HepG2 (cell line): Measurements from ENCODE around the gene STAT5A. TPM values are rescaled to one million over a fixed set of nuclear protein-coding genes. Genes with fewer than 3 reads are reported as not detected.

Experiments
- ATRX ChIP-seq: sonication (generic); formaldehyde crosslinking; IDR thresholded peaks from 2 replicates; pipeline ENCODE4 v1.4.0; 2020; ENCODE audit warnings: missing genetic modification reagents, borderline replicate concordance
- DRAP1 ChIP-seq: IDR thresholded peaks from 2 replicates; pipeline ENCODE4 v1.6.1; 2016; ENCODE audit warnings: missing genetic modification reagents, missing compliant biosample characterization
- IKZF5 ChIP-seq: IDR thresholded peaks from 2 replicates; pipeline ENCODE4 v1.6.1; 2018; ENCODE audit warnings: missing genetic modification reagents, mild to moderate bottlenecking, missing compliant biosample characterization
- KMT2A ChIP-seq: sonication (generic); formaldehyde crosslinking; IDR thresholded peaks from 2 replicates; pipeline ENCODE4 v1.4.0; 2020; ENCODE audit warnings: missing genetic modification reagents
- MEIS1 ChIP-seq: sonication (generic); formaldehyde crosslinking; IDR thresholded peaks from 2 replicates; pipeline ENCODE4 v1.9.0; 2021; ENCODE audit warnings: mild to moderate bottlenecking, missing genetic modification reagents, moderate library complexity, borderline replicate concordance
- MIER3 ChIP-seq: IDR thresholded peaks from 2 replicates; pipeline ENCODE4 v1.6.1; 2016; ENCODE audit warnings: missing compliant biosample characterization, borderline replicate concordance
- MLX ChIP-seq: IDR thresholded peaks from 2 replicates; pipeline ENCODE4 v1.6.1; 2016
- RBM22 ChIP-seq: fragments of 200-400 bp; formaldehyde crosslinking; optimal IDR thresholded peaks from 2 replicates; pipeline ENCODE3; 2017; ENCODE audit warnings: mild to moderate bottlenecking, low read length, moderate library complexity
- RFX5 ChIP-seq: IDR thresholded peaks from 2 replicates; pipeline ENCODE4 v1.6.1; 2011; ENCODE audit warnings: low read depth, low read length, improper control_type of control experiment
- SMAD3 ChIP-seq: sonication (generic); formaldehyde crosslinking; IDR thresholded peaks from 2 replicates; pipeline ENCODE4 v1.4.0; 2020; ENCODE audit warnings: missing genetic modification reagents
- YY1 ChIP-seq: IDR thresholded peaks from 2 replicates; pipeline ENCODE4 v1.6.1; 2011; ENCODE audit warnings: low read length, low read depth, moderate library complexity, mild to moderate bottlenecking; ENCODE audit not compliant: insufficient read depth, insufficient replicate concordance
- ZFX ChIP-seq: sonication (generic); formaldehyde crosslinking; IDR thresholded peaks from 2 replicates; pipeline ENCODE4 v1.4.0; 2020; ENCODE audit warnings: mild to moderate bottlenecking, low read depth, missing genetic modification reagents, moderate library complexity
- ZNF292 ChIP-seq: sonication (generic); formaldehyde crosslinking; IDR thresholded peaks from 2 replicates; pipeline ENCODE4 v1.8.1; 2022; ENCODE audit warnings: mild to moderate bottlenecking, low read depth, missing genetic modification reagents, borderline replicate concordance
- ZNF33B ChIP-seq: sonication (generic); formaldehyde crosslinking; IDR thresholded peaks from 2 replicates; pipeline ENCODE4 v1.5.1; 2020; ENCODE audit warnings: mild to moderate bottlenecking, missing genetic modification reagents
- ZNF446 ChIP-seq: sonication (generic); formaldehyde crosslinking; IDR thresholded peaks from 2 replicates; pipeline ENCODE4 v1.5.0; 2020; ENCODE audit warnings: mild to moderate bottlenecking, missing genetic modification reagents
- ZNF562 ChIP-seq: sonication (generic); formaldehyde crosslinking; IDR thresholded peaks from 2 replicates; pipeline ENCODE4 v1.8.0; 2022; ENCODE audit warnings: missing genetic modification reagents, borderline replicate concordance
- ZNF878 ChIP-seq: sonication (generic); formaldehyde crosslinking; IDR thresholded peaks from 2 replicates; pipeline ENCODE4 v1.8.1; 2023; ENCODE audit warnings: mild to moderate bottlenecking, missing genetic modification reagents, moderate library complexity
- ZNF883 ChIP-seq: sonication (generic); formaldehyde crosslinking; IDR thresholded peaks from 2 replicates; pipeline ENCODE4 v1.5.1; 2020; ENCODE audit warnings: mild to moderate bottlenecking, missing genetic modification reagents; ENCODE audit errors: not compliant biosample characterization
- polyA plus RNA-seq, 8 experiments: library from polyadenylated mRNA; depleted of rRNA in 3 of 8; stranded (reverse) in 7 of 8; unstranded in 1 of 8; fragments of >200 nt; fragmentation: Illumina TruSeq in 4 of 8; extraction: Trizol in 4 of 8; gene quantifications; 2 replicates each; pipeline versions ENCODE4 v1.2.1 to v1.2.3, GENCODE V29; 2011 to 2016; ENCODE audit warnings: low read depth in 4 of 8, missing spikeins in 1 of 8, mixed read lengths in 1 of 8; ENCODE audit not compliant: insufficient read depth in 1 of 8
- total RNA-seq, 5 experiments: library from RNA; depleted of rRNA; stranded (reverse); fragments of >200 nt; fragmentation: Illumina TruSeq; extraction: Trizol; gene quantifications; 2 replicates each; pipeline ENCODE4 v1.2.3, GENCODE V29; 2016; ENCODE audit warnings: low read depth in 1 of 5
- TF ChIP-seq, protein P1 (sequence below): sonication (generic); formaldehyde crosslinking; IDR thresholded peaks from 2 replicates; pipeline ENCODE4 v1.8.0; 2022; ENCODE audit warnings: missing genetic modification reagents, mild to moderate bottlenecking, moderate library complexity, borderline replicate concordance
- TF ChIP-seq, protein P2 (sequence below): sonication (generic); formaldehyde crosslinking; IDR thresholded peaks from 2 replicates; pipeline ENCODE4 v1.4.0; 2020; ENCODE audit warnings: mild to moderate bottlenecking, missing genetic modification reagents
- TF ChIP-seq, protein P3 (sequence below): sonication (generic); formaldehyde crosslinking; IDR thresholded peaks from 2 replicates; pipeline ENCODE4 v1.5.1; 2020; ENCODE audit warnings: missing genetic modification reagents, mild to moderate bottlenecking, borderline replicate concordance

STAT5A gene
- total and polyA plus RNA-seq, 2 of the 13 experiments (the other 11 are each of a cell fraction or from before 2014, with no cell fraction given): 1.4 to 4.1 TPM

DNA sequence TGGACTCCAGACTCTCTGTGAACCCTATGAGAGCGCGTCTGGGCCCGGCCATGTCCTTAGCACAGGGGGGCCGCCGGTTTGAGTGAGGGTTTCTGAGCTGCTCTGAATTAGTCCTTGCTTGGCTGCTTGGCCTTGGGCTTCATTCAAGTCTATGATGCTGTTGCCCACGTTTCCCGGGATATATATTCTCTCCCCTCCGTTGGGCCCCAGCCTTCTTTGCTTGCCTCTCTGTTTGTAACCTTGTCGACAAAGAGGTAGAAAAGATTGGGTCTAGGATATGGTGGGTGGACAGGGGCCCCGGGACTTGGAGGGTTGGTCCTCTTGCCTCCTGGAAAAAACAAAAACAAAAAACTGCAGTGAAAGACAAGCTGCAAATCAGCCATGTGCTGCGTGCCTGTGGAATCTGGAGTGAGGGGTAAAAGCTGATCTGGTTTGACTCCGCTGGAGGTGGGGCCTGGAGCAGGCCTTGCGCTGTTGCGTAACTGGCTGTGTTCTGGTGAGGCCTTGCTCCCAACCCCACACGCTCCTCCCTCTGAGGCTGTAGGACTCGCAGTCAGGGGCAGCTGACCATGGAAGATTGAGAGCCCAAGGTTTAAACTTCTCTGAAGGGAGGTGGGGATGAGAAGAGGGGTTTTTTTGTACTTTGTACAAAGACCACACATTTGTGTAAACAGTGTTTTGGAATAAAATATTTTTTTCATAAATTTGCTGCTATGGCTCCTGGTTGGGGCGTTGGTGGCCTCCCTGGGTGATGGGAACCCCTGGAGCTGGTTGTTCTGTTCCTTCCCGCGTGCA is 23.1 kb downstream of the STAT5A start (continued):
- TF ChIP-seq ZNF562 (no peak), SMAD3 (CRISPR knock-in tag) (peak; percentile 43; the same call in 1 of the 2 replicates), ZNF446 (CRISPR knock-in tag) (peak; percentile 63; the same call in 1 of the 2 replicates), ZNF878 (CRISPR knock-in tag) (peak; percentile 23; the same call in 1 of the 2 replicates), ZNF883 (CRISPR knock-in tag) (no peak), RBM22 (peak; percentile 98), MIER3 (CRISPR knock-in tag) (peak; percentile 92; the same call in 1 of the 2 replicates), ZFX (peak; percentile 98), ZNF292 (CRISPR knock-in tag) (peak; percentile 71; the same call in 1 of the 2 replicates), ATRX (CRISPR knock-in tag) (no peak; the same call in 1 of the 2 replicates), RFX5 (no peak), KMT2A (CRISPR knock-in tag) (0 out of 2 replicates have a peak, but pooled peaks have one; percentile 70), YY1 (peak; percentile 27), MLX (CRISPR knock-in tag) (peak; percentile 92), MEIS1 (CRISPR knock-in tag) (peak; percentile 6; the same call in 1 of the 2 replicates), DRAP1 (peak; percentile 81), IKZF5 (CRISPR knock-in tag) (peak; percentile 54), ZNF33B (CRISPR knock-in tag) (no peak; the same call in 1 of the 2 replicates)
- TF ChIP-seq, protein P1, sequence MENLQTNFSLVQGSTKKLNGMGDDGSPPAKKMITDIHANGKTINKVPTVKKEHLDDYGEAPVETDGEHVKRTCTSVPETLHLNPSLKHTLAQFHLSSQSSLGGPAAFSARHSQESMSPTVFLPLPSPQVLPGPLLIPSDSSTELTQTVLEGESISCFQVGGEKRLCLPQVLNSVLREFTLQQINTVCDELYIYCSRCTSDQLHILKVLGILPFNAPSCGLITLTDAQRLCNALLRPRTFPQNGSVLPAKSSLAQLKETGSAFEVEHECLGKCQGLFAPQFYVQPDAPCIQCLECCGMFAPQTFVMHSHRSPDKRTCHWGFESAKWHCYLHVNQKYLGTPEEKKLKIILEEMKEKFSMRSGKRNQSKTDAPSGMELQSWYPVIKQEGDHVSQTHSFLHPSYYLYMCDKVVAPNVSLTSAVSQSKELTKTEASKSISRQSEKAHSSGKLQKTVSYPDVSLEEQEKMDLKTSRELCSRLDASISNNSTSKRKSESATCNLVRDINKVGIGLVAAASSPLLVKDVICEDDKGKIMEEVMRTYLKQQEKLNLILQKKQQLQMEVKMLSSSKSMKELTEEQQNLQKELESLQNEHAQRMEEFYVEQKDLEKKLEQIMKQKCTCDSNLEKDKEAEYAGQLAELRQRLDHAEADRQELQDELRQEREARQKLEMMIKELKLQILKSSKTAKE (CRISPR knock-in tag): no peak
- TF ChIP-seq, protein P2, sequence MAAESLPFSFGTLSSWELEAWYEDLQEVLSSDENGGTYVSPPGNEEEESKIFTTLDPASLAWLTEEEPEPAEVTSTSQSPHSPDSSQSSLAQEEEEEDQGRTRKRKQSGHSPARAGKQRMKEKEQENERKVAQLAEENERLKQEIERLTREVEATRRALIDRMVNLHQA (CRISPR knock-in tag): 0 out of 2 replicates have a peak, but pooled peaks have one; percentile 46
- TF ChIP-seq, protein P3, sequence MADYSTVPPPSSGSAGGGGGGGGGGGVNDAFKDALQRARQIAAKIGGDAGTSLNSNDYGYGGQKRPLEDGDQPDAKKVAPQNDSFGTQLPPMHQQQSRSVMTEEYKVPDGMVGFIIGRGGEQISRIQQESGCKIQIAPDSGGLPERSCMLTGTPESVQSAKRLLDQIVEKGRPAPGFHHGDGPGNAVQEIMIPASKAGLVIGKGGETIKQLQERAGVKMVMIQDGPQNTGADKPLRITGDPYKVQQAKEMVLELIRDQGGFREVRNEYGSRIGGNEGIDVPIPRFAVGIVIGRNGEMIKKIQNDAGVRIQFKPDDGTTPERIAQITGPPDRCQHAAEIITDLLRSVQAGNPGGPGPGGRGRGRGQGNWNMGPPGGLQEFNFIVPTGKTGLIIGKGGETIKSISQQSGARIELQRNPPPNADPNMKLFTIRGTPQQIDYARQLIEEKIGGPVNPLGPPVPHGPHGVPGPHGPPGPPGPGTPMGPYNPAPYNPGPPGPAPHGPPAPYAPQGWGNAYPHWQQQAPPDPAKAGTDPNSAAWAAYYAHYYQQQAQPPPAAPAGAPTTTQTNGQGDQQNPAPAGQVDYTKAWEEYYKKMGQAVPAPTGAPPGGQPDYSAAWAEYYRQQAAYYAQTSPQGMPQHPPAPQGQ (CRISPR knock-in tag): no peak
